ENCODE data around the gene DSCAML1.

The DSCAML1 gene

GRCh38 chr11:117497206-117497951, 299.6 kb downstream of the DSCAML1 start:
- no peak for DNase-seq (ENCODE audit: low read depth, low spot score)

- DNase-seq (ENCODE audit: low read depth, low spot score) = no peak
These were observed 301.7 kb downstream of the DSCAML1 start for GRCh38 chr11:117495357-117495756.

- DNase-seq (ENCODE audit: low read depth, low spot score) = peak; percentile 62
These were observed 304.3 kb downstream of the DSCAML1 start for GRCh38 chr11:117492578-117493251.

GRCh38 chr11:117490911-117491310, 306.1 kb downstream of the DSCAML1 start:
- DNase-seq (ENCODE audit: low read depth, low spot score) = no peak

GRCh38 chr11:117489999-117490679, 306.9 kb downstream of the DSCAML1 start:
- DNase-seq (ENCODE audit: low read depth, low spot score) = no peak

GRCh38 chr11:117488996-117489952, 307.7 kb downstream of the DSCAML1 start:
- no peak for DNase-seq (ENCODE audit: low read depth, low spot score)

- no peak for DNase-seq (ENCODE audit: low read depth, low spot score)
These were observed 311.0 kb downstream of the DSCAML1 start for GRCh38 chr11:117486059-117486458.

- DNase-seq (ENCODE audit: low read depth, low spot score) = no peak
These were observed 312.9 kb downstream of the DSCAML1 start for GRCh38 chr11:117484156-117484555.

- DNase-seq (ENCODE audit: low read depth, low spot score) = no peak
These were observed 313.6 kb downstream of the DSCAML1 start for GRCh38 chr11:117483372-117483771.

- DNase-seq (ENCODE audit: low read depth, low spot score) = no peak
These were observed 314.1 kb downstream of the DSCAML1 start for GRCh38 chr11:117482881-117483280.

GRCh38 chr11:117481885-117482284, 315.1 kb downstream of the DSCAML1 start:
- no peak for DNase-seq (ENCODE audit: low read depth, low spot score)

GRCh38 chr11:117481036-117481435, 316.0 kb downstream of the DSCAML1 start:
- DNase-seq (ENCODE audit: low read depth, low spot score) = no peak

GRCh38 chr11:117480221-117480620, 316.8 kb downstream of the DSCAML1 start:
- DNase-seq (ENCODE audit: low read depth, low spot score) = no peak

GRCh38 chr11:117479372-117479771, 317.6 kb downstream of the DSCAML1 start:
- DNase-seq (ENCODE audit: low read depth, low spot score) = no peak

- DNase-seq (ENCODE audit: low read depth, low spot score) = no peak
These were observed 318.1 kb downstream of the DSCAML1 start for GRCh38 chr11:117478926-117479325.

GRCh38 chr11:117478126-117478860, 318.7 kb downstream of the DSCAML1 start:
- DNase-seq (ENCODE audit: low read depth, low spot score) = no peak

GRCh38 chr11:117477721-117478120, 319.3 kb downstream of the DSCAML1 start:
- DNase-seq (ENCODE audit: low read depth, low spot score) = no peak

GRCh38 chr11:117476531-117477142, 320.4 kb downstream of the DSCAML1 start:
- DNase-seq (ENCODE audit: low read depth, low spot score) = no peak

GRCh38 chr11:117475716-117476530, 321.1 kb downstream of the DSCAML1 start:
- no peak for DNase-seq (ENCODE audit: low read depth, low spot score)
